Ovary (tissue), 9 donors: Measurements from ENCODE around the gene CRTAP. TPM values are rescaled to one million over a fixed set of nuclear protein-coding genes. Genes with fewer than 3 reads are reported as not detected.

ENCODE experiments used
- DNase-seq, 5 donors: peaks; one replicate each; pipeline ENCODE4 v3.0.0-alpha.2; 2019 to 2020
- H3K27ac ChIP-seq, 2 donors: fragments of 200-600 bp; one replicate each; pipeline versions ENCODE4 v1.5.1 to v1.8.0; 2019 to 2022
- H3K27me3 ChIP-seq: fragments of 200-600 bp; one replicate; pipeline ENCODE4 v1.8.0; 2022
- H3K36me3 ChIP-seq: fragments of 200-600 bp; sonication (generic); one replicate; pipeline ENCODE4 v1.5.1; 2019
- H3K4me1 ChIP-seq: one replicate; pipeline ENCODE4 v1.8.1; 2013; ENCODE audit warnings: mild to moderate bottlenecking, moderate library complexity; ENCODE audit not compliant: insufficient read depth
- H3K4me3 ChIP-seq: fragments of 200-600 bp; sonication (generic); one replicate; pipeline ENCODE4 v1.5.1; 2017
- H3K9me3 ChIP-seq, 2 donors: fragments of 200-600 bp in 1 of 2; sonication (generic) in 1 of 2; one replicate each; pipeline versions ENCODE4 v1.5.1 to v1.8.1; 2013 to 2019; ENCODE audit warnings: mild to moderate bottlenecking in 1 of 2, moderate library complexity in 1 of 2
- CTCF ChIP-seq, 3 donors: fragments of 450-650 bp in 2 of 3; fragments of 200-600 bp in 1 of 3; IDR thresholded peaks; one replicate each; pipeline versions ENCODE4 v1.5.1 to v1.8.0; 2016 to 2022; ENCODE audit warnings: antibody characterized with exemption in 3 of 3, mild to moderate bottlenecking in 1 of 3
- EP300 ChIP-seq: sonication (generic); formaldehyde crosslinking; IDR thresholded peaks from one replicate; pipeline ENCODE4 v1.6.1; 2017; ENCODE audit warnings: antibody characterized with exemption
- POLR2A ChIP-seq: fragments of 450-650 bp; IDR thresholded peaks from one replicate; pipeline ENCODE4 v1.6.1; 2017; ENCODE audit warnings: antibody characterized with exemption, mild to moderate bottlenecking, moderate library complexity
- WGBS, 3 donors: extraction: QIAGEN DNeasy Blood & Tissue Kit in 1 of 3; methylation state at CpG; one replicate each; pipeline versions ENCODE4 v1.1.5 to v1.1.7; 2013 to 2017; 5-methylcytosine and 5-hydroxymethylcytosine counted together
- intact Hi-C, 4 donors: fragments of 100-400 bp; cut with DNase I; formaldehyde crosslinking; loops; one replicate each; pipeline versions ENCODE4 v1.11.0 to v1.15.1; 2022 to 2023
- polyA plus RNA-seq, 2 donors: library from polyadenylated mRNA; stranded (reverse); fragments of 200-250 nt in 1 of 2; fragments of 350-450 nt in 1 of 2; fragmentation: Illumina TruSeq in 1 of 2; extraction: RNeasy Lipid Tissue Mini Kit (QIAGEN cat#74804) in 1 of 2; gene quantifications; one replicate each; pipeline ENCODE4 v1.2.3, GENCODE V29; 2013 to 2014
- small RNA-seq: library from RNA; depleted of rRNA; stranded (forward); fragments of <200 nt; gene quantifications from one replicate; pipeline ENCODE3, GENCODE V24; 2016
- total RNA-seq, 7 donors: library from RNA; depleted of rRNA in 2 of 7; stranded (reverse); fragments of >200 nt in 2 of 7; fragmentation: NEBNext Ultra II Directional in 3 of 7; extraction: Animal tissue kit (Norgen Biotek cat#: 25700) in 3 of 7; gene quantifications; one replicate each; pipeline versions ENCODE4 v1.1.0 to v1.2.4, GENCODE V29; 2016 to 2023
- donor health status: DM: no; HTN: no; CAD: no; lungs with moderate emphysema.
- donor health status: DM: no; HTN: no; CAD: no.
- donor health status: Bipolar disorder and iron deficiency.
- donor health status: DM: yes; HTN: yes; CAD: no.
- donor health status: DM: no; HTN: no; CAD: no.
- donor health status: DM: yes; HTN: yes; CAD: no.

The CRTAP gene
- total and polyA plus RNA-seq, 9 donors: 130 to 788 (median 251) TPM

GRCh38 chr3:33194303-33194702, 80.5 kb downstream of the CRTAP start:
- 87 to 95% (median 91%) methylated on average over 1 of the region's 1 CpG for WGBS, 3 donors
- H3K27me3 ChIP-seq: no peaks in the 10 kb centered on the region
- intact Hi-C loops: no loop called here
- TF ChIP-seq POLR2A (no peak), EP300 (no peak), CTCF (IDR thresholded peaks at IDR 0.05) (no peak)
- H3K4me3 ChIP-seq: no peak overlapping the region
- no peaks in the 10 kb centered on the region for H3K4me1 ChIP-seq
- H3K36me3 ChIP-seq: no peaks in the 10 kb centered on the region
- no peak overlapping the region for H3K27ac ChIP-seq
- DNase-seq: no peak
- H3K9me3 ChIP-seq: no peaks in the 10 kb centered on the region

- H3K4me1 ChIP-seq: no peaks in the 10 kb centered on the region
- 48 to 65% (median 49%) methylated on average over 3 of the region's 3 CpGs for WGBS, 3 donors
- intact Hi-C loops: no loop called here
These were observed 82.7 kb downstream of the CRTAP start for GRCh38 chr3:33196538-33196937.

More at GRCh38 chr3:33196538-33196937, 82.7 kb downstream of the CRTAP start:
- no peak for DNase-seq
- H3K27ac ChIP-seq: no peak overlapping the region
- no peak for TF ChIP-seq CTCF (IDR thresholded peaks at IDR 0.05)
- TF ChIP-seq POLR2A: no peak
- TF ChIP-seq EP300: no peak
- H3K36me3 ChIP-seq: no peaks in the 10 kb centered on the region
- H3K9me3 ChIP-seq: no peaks in the 10 kb centered on the region
- no peak overlapping the region for H3K4me3 ChIP-seq
- H3K27me3 ChIP-seq: no peaks in the 10 kb centered on the region

Small RNA genes within 50 kb of the gene (small RNA-seq; reads per million reads assigned to genes)
- not detected for gene AC123900.1
- gene RN7SL296P: not detected
- gene SUMO2P10: not detected

Other genes with a start within 250 kb of the CRTAP start
- gene CCR4, start 162.4 kb upstream of the CRTAP start, total RNA-seq: under 1 TPM in 4 of 7 donors, not detected in 3; 0.10 to 0.31 (median 0.16) TPM
- under 1 TPM; 0.02 to 0.45 TPM for gene CCR4, start 162.4 kb upstream of the CRTAP start, polyA plus RNA-seq
- 10 to 100 TPM; 30.8 to 65.5 (median 42.3) TPM for gene GLB1, start 16.9 kb upstream of the CRTAP start, total RNA-seq
- 10 to 100 TPM; 23.4 to 99.9 TPM for gene GLB1, start 16.9 kb upstream of the CRTAP start, polyA plus RNA-seq
- gene TMPPE, start 16.9 kb upstream of the CRTAP start, total RNA-seq: 1 to 10 TPM; 2.1 to 6.4 (median 6.1) TPM
- 1 to 10 TPM in 1 of 2 donors, under 1 TPM in 1; 0.56 to 1.0 TPM for gene TMPPE, start 16.9 kb upstream of the CRTAP start, polyA plus RNA-seq
- gene SUSD5, start 104.8 kb downstream of the CRTAP start, total RNA-seq: 1 to 10 TPM in 5 of 7 donors, under 1 TPM in 2; 0.24 to 3.9 (median 1.4) TPM
- gene SUSD5, start 104.8 kb downstream of the CRTAP start, polyA plus RNA-seq: 10 to 100 TPM in 1 of 2 donors, 1 to 10 TPM in 1; 4.2 to 16.0 TPM
- 10 to 100 TPM in 2 of 7 donors, 1 to 10 TPM in 5; 4.9 to 19.3 (median 9.5) TPM for gene FBXL2, start 163.4 kb downstream of the CRTAP start, total RNA-seq
- gene FBXL2, start 163.4 kb downstream of the CRTAP start, polyA plus RNA-seq: 10 to 100 TPM in 1 of 2 donors, 1 to 10 TPM in 1; 4.6 to 12.1 TPM